Measurements from ENCODE around the gene ITIH5.

The ITIH5 gene

GRCh38 chr10:7558036-7558435 lies 108.7 kb downstream of the ITIH5 start:
- H3K4me3 ChIP-seq (ENCODE audit: control insufficient read depth, low read depth, low read length), result no peak overlapping the region
- no peak for TF ChIP-seq CTCF (conservative IDR thresholded peaks at IDR 0.05; ENCODE audit: control insufficient read depth, insufficient read depth, low read depth, low read length)
- DNase-seq (ENCODE audit: low read depth), result no peak

- DNase-seq (ENCODE audit: low read depth), result no peak
- no peak overlapping the region for H3K4me3 ChIP-seq (ENCODE audit: control insufficient read depth, low read depth, low read length)
- TF ChIP-seq CTCF (conservative IDR thresholded peaks at IDR 0.05; ENCODE audit: control insufficient read depth, insufficient read depth, low read depth, low read length), result no peak
Observed at GRCh38 chr10:7553531-7553930, 113.2 kb downstream of the ITIH5 start.

- no peak overlapping the region for H3K4me3 ChIP-seq (ENCODE audit: control insufficient read depth, low read depth, low read length)
- DNase-seq (ENCODE audit: low read depth), result no peak
- no peak for TF ChIP-seq CTCF (conservative IDR thresholded peaks at IDR 0.05; ENCODE audit: control insufficient read depth, insufficient read depth, low read depth, low read length)
Observed at GRCh38 chr10:7551950-7552716, 114.6 kb downstream of the ITIH5 start.

- H3K4me3 ChIP-seq (ENCODE audit: control insufficient read depth, low read depth, low read length), result no peak overlapping the region
- TF ChIP-seq CTCF (conservative IDR thresholded peaks at IDR 0.05; ENCODE audit: control insufficient read depth, insufficient read depth, low read depth, low read length), result no peak
- DNase-seq (ENCODE audit: low read depth), result no peak
Observed at GRCh38 chr10:7551289-7551688, 115.5 kb downstream of the ITIH5 start.

- no peak for DNase-seq (ENCODE audit: low read depth)
- no peak overlapping the region for H3K4me3 ChIP-seq (ENCODE audit: control insufficient read depth, low read depth, low read length)
- TF ChIP-seq CTCF (conservative IDR thresholded peaks at IDR 0.05; ENCODE audit: control insufficient read depth, insufficient read depth, low read depth, low read length), result no peak
Observed at GRCh38 chr10:7550013-7550412, 116.8 kb downstream of the ITIH5 start.

GRCh38 chr10:7547829-7548228 lies 118.9 kb downstream of the ITIH5 start:
- no peak for TF ChIP-seq CTCF (conservative IDR thresholded peaks at IDR 0.05; ENCODE audit: control insufficient read depth, insufficient read depth, low read depth, low read length)
- H3K4me3 ChIP-seq (ENCODE audit: control insufficient read depth, low read depth, low read length), result no peak overlapping the region
- DNase-seq (ENCODE audit: low read depth), result no peak

All from fibroblast of mammary gland (primary cell).